CD4-positive, alpha-beta T cell treated with Interleukin-15 for 1 hour (primary cell): ENCODE data around the gene PSAT1.
"Not testable (repeated sequence)": the region's sequence is repeated elsewhere in the genome, so short reads cannot be mapped to it uniquely, and the experiment has no call there.

Experiments
- DNase-seq: peaks from one replicate; pipeline ENCODE4 v3.0.0-alpha.2; 2020

PSAT1 gene

DNA sequence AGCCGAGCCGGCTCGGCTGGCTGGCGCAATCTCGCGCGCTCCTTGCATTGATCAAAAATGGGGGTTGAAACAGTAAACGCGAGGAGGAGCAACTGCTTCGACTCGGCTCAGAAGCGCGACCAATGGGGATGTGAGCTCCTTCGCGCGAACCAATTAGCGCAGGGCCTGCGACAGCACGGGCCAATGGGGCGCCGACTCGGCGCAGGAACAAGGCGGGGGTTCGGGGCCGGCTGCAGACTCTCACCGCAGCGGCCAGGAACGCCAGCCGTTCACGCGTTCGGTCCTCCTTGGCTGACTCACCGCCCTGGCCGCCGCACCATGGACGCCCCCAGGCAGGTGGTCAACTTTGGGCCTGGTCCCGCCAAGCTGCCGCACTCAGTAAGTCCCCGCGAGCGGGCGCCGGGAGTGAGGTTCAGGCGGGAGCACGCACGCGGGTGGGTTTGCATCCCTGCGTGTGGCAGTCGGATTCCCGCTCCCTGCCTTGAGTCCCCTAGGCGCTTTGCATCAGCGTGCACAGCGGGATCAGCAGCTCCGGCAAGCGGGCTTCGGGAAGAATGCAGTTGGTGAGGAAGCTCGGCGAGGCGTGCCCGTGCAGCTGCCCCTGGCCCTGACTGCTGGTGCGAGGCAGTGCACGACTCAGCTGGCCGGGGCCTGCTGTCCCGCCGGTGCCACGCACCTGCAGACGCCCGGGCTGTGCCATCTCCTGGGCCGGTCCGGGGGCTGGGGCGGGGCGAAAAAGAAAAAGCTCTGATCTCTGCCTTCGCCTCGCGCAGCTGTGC lies at the start of gene PSAT1:
Gene PSAT1, plus strand, starts transcription at position 233 of the 779 bp plus-strand sequence. Its CDS starts 86 bp downstream, at position 319.
- DNase-seq: peak; percentile 87

GRCh38 chr9:78248635-78249034 lies 48.3 kb upstream of the PSAT1 start:
- DNase-seq: no peak

DNA sequence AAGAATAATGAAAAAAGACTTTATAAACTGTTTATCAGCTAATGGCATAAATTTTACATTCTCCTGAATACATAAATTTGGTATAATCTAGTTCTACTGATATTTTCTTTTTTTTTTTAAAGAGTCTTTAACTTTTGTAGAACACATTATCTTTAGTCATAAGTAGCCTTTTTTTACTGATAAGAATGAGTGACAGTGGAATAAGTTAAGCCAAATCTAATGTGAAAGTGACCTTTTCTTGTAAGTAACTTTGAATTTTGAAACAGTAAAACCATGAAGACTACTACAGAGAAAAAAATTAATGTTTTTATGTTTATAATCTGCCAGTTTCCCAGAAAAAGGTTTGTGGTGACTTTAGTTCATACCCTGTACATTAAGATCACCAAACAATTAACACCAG lies 47.4 kb upstream of the PSAT1 start:
- DNase-seq: no peak

DNA sequence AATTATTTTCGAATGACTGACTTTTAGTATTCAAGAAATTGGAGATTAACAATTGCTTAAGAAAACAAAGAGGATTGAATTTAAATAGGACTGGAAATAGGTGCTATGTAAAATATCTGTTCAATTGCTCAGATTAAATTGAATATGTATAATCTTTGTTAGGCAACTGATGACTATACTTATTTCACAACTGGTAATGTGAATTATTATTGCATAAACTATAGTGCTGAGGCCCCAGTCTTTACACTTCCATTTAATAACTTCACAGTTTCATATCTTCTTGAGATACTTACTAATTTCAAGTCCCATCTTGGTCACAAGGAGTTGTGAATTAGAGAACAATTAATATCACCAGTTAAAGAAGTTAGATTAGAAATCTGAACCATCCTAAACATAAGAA lies 44.3 kb upstream of the PSAT1 start:
- no peak for DNase-seq

- no peak for DNase-seq
Measured at GRCh38 chr9:78253285-78253684, 43.6 kb upstream of the PSAT1 start.

DNA sequence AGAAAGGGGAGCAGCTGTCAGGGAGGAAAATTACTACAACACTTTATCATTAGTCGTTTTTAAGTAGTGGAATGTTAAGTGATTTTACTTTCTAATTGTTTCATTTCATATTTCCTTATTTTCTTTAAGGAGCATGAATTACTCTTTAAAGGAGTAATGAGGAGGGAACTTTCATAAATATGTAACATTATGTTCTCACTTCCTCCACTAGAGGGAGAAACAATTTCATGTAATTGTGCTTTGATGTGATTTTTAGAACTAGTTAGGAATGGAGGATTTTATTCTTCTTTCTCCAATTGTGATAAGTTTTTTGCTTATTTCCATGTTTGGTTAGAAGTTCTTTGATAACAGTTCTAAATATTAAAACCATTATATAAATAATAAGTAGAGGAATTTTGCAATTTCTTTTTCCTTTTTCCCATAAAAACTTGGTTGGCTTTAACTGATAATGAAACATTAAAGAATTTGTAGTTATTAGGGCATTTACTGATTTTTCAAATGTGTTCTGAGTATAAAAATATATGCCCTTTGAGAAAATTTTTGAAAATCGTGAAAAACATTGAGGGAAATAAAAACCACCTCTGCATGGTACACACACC lies 35.4 kb upstream of the PSAT1 start:
- no peak for DNase-seq

DNA sequence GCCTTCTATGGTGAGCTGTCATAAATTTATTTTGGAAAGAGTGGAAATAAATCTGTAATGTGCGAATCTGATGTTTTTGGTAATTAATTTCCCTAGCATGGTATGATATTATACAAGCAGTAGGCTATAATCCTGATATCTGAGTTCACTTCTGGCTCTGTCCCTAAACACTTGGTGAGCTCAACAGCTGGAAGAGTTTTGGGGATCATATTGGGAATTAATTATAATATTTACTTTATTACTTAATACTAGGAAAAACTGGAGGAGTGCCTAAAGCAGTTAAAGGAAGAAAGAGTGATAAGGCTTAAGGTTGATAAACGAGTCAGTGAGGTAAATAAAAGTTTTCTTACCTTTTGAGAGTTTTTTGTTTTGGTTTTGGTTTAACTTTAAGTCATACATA lies 34.3 kb upstream of the PSAT1 start:
- DNase-seq: no peak

- no peak for DNase-seq
Measured at GRCh38 chr9:78267889-78268288, 29.0 kb upstream of the PSAT1 start.

- DNase-seq: no peak
Measured at GRCh38 chr9:78269784-78270183, 27.1 kb upstream of the PSAT1 start.

DNA sequence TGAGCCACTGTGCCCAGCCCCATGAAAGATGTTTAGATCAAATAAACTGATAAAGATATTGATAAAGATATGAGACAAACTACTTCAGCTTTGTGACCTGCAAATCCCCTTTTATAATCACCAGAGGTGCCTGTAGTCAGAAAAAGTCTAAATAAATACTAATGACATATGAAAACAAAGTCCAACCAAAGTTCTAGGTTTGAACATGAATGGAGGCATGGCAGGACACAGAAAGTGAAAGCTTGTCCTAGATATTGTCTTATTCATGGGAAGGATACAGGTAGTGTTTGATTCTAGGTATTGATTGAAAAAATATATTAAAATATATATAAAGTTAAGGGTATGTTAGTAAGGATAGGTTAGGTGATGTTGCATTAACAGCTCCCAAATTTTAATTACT lies 24.6 kb upstream of the PSAT1 start:
- DNase-seq: no peak

DNA sequence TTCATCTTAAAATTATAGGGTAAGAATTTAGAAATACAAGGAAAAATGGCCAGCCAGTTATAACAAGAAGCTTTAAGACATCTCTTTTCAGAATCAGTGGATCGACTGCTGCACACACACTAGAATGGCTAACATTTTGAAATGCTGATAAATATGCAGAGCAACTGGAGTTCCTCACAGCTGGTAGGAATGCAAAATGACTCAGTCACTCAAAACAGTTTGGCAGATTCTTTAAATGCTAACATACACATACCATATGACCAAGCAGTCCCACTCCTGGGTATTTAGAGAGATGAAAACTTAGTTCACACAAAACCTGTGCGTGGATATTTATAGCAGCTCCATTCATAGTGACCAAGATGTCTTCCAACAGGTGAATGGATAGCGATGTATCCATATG lies 23.2 kb upstream of the PSAT1 start:
- DNase-seq: no peak

DNA sequence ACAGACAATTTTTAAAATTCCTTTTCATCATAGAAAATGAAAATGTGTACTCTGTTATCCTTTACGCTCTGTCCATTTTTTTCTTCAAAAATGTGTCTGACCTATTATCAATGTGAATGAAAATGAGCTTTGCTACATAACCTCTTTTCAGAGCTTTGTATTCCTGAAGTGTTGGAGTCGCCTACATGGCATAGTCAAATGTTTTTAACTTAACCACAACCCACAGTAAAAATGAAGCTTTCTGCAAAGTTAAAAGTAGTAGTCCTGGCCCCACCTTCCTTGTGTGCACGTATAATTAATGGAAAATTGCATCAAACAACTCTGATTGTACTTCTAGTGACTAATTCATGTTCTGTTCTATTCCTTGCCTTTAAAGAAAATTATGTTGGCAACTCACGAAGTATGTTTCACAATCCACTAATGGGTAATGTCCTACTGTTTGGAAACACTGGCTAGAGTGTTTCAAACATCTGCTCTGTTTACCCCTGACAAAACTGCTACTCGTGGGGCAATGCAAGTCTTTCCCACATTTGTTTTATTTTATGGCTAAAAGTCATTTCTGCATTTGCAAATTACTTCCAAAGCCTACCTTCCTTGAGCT lies 18.6 kb upstream of the PSAT1 start:
- no peak for DNase-seq

DNA sequence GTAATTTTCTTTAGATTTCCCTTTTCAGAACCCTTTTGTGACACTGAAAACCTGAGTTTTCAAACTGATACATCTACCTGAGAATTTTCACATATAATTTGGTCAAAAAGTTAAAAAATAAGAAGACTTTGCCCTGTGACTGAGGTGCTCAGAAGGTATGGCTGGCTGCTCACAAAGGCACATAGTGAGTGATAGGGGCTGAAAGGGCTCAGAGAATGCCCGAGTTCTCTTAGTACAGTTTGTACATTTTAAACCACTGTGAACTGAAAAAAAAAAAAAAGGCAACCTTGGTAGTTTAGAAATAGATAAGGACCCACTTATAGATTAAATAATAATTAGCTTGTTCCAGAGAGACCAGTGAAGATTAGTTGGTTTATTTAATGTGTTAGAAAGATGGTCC lies 18.1 kb upstream of the PSAT1 start:
- DNase-seq: no peak

DNA sequence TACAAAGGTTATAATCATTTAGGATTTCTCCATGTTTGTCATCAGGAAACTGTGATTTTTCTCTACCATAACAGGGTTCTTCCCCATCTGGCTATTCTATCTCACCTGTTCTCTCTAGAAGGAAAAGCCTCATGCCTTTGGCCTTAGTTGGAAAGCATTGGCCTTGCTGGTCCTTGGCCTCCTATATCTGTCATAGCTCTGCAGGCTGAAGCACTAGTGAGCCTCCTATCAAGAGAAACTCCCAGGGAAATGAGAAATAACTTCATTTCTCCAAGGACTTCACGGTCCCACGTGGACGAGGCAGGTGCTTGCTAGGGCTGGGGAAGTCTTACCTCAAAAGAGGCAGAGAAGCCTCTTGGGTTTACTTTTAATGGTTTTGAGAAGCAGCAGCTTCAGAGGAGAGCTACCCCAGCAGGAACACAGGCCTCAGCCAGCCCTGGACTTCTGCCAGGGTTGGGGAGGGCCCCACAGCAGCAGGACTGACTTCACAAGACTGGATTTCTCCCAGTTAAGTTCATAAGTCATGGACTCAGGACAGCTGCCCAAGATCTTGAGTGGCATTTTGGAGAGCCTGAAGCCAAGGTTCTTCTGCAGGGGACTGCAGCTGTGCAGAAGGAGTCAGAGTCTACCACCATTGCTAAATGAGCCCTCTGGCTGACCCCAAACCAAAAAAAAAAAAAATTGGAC lies 15.8 kb upstream of the PSAT1 start:
- DNase-seq: no peak

DNA sequence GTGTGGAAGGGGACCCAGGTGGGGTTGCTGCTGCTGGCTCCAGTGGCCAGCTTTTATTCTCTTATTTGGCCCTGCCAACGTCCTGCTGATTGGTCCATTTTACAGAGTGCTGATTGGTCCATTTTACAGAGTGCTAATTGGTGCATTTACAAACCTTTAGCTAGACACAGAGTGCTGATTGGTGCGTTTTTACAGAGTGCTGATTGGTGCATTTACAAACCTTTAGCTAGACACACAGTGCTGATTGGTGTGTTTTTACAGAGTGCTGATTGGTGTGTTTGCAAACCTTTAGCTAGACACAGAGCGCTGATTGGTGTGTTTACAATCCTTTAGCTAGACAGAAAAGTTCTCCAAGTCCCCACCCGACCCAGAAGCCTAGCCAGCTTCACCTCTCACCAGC lies 12.7 kb upstream of the PSAT1 start:
- not testable (repeated sequence) for DNase-seq

GRCh38 chr9:78286125-78286524 lies 10.8 kb upstream of the PSAT1 start:
- no peak for DNase-seq

- DNase-seq: no peak
Measured at GRCh38 chr9:78286946-78287388, 10.0 kb upstream of the PSAT1 start.

GRCh38 chr9:78288214-78288892 lies 8.6 kb upstream of the PSAT1 start:
- DNase-seq: no peak

GRCh38 chr9:78289474-78289873 lies 7.5 kb upstream of the PSAT1 start:
- no peak for DNase-seq

- DNase-seq: no peak
Measured at GRCh38 chr9:78291240-78291925, 5.5 kb upstream of the PSAT1 start.

DNA sequence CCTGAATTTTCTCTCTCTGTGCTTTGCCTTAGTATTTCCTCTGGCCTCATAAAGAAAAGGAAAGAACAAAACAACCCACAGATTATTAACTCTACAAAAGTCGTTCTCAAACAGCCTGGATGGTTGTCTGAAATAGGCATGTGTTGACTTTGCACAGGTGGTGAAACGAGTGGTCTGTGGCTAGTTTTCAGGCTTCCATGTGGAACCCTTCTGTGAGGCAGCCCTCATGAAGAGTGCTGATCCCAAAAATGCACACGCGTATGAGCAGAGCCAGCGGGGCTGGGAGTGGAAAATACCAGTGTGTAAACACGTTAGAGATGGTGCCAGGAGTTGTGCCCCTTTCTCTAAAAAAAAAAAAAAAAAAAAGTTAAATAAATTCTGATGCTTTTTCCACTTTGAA lies 4.9 kb upstream of the PSAT1 start:
- DNase-seq: no peak

DNA sequence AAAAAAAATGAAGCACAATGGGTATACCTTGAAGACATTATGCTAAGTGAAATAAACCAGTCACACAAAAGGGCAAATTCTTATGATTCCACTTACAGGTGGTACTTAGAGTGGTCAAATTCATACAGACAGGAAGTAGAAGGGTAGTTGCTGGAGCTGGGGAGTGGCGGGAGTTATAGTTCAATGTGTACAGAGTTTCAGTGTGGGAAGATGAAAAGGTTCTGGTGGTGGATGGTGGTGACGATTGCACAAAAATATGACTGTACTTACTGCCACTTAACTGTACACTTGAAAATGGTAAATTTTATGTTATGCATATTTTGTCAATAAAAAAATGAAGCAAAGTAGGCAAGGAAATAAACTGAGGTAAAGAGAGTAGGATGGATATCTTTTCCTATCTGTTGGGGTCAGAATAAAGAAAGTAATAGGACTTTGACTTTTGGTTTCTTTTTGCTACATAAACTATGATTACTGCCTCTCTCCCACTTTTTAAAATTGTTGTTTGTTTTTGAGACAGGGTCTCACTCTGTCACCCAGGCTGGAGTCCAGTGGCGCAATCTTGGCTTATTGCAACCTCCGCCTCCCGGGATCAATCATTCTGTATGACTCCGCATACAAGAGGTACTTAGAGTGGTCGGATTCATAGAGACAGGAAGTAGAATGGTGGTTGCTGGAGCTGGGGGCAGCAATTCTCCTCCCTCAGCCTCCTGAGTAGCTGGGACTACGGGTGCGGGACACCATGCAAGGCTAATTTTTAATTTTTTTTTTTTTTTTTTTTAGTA lies 4.0 kb upstream of the PSAT1 start:
- no peak for DNase-seq
